Panc1 (cell line): Measurements from ENCODE around the gene DST. TPM values are rescaled to one million over a fixed set of nuclear protein-coding genes. Genes with fewer than 3 reads are reported as not detected.

ENCODE experiments used
- ATAC-seq: fragments of 200-7000 bp; cut with Tn5 transposase; 2 replicates; pipeline ENCODE4 v1.9.1; 2020; ENCODE audit warnings: mild to moderate bottlenecking, moderate library complexity
- BruUV-seq: library from RNA; stranded (reverse); fragments of 400-500 nt; replicated peaks from 2 replicates; lab custom pipeline; 2021; lab: Mats Ljungman, UMichigan
- CTCF ChIA-PET: fragments of 300-600 bp; sonication (Branson Sonifier 250); formaldehyde crosslinking; loops from one replicate; lab custom pipeline; 2022; ENCODE audit warnings: antibody characterized with exemption; lab: Charles Lee
- POLR2A ChIA-PET: fragments of 300-600 bp; sonication (Branson Sonifier 250); formaldehyde crosslinking; loops from one replicate; lab custom pipeline; 2022; ENCODE audit warnings: antibody characterized with exemption; lab: Charles Lee
- DNase-seq: peaks from one replicate; pipeline ENCODE4 v3.0.0-alpha.2; 2010; ENCODE audit warnings: low read depth, low spot score
- H3K27ac ChIP-seq: 2 replicates; pipeline ENCODE4 v1.5.1; 2011; ENCODE audit warnings: mild to moderate bottlenecking, low read length, inconsistent platforms
- H3K27me3 ChIP-seq: fragments of 200-500 bp; sonication (Bioruptor generic); 2 replicates; pipeline ENCODE4 v1.6.0; 2014; ENCODE audit warnings: low read length, inconsistent platforms; ENCODE audit not compliant: control insufficient read depth, insufficient read depth
- H3K36me3 ChIP-seq: fragments of 200-500 bp; sonication (Bioruptor generic); 2 replicates; pipeline ENCODE4 v1.5.1; 2014; ENCODE audit warnings: inconsistent platforms, mild to moderate bottlenecking, low read length, moderate library complexity; ENCODE audit not compliant: control insufficient read depth, insufficient read depth
- H3K4me1 ChIP-seq: 2 replicates; pipeline ENCODE4 v1.5.1; 2011; ENCODE audit warnings: inconsistent platforms, mild to moderate bottlenecking, low read length, moderate library complexity; ENCODE audit not compliant: control insufficient read depth, insufficient read depth
- H3K4me3 ChIP-seq, 2 experiments: 2 replicates each; pipeline ENCODE4 v1.5.1; 2011 to 2012; ENCODE audit warnings: low read depth in 2 of 2, low read length in 2 of 2, mild to moderate bottlenecking in 2 of 2, inconsistent platforms in 1 of 2, moderate library complexity in 1 of 2
- H3K9me3 ChIP-seq: fragments of 200-500 bp; sonication (Bioruptor generic); 2 replicates; pipeline ENCODE4 v1.5.1; 2014; ENCODE audit warnings: low read depth, mild to moderate bottlenecking, inconsistent platforms, low read length, moderate library complexity; ENCODE audit not compliant: control insufficient read depth, insufficient read depth
- CTCF ChIP-seq: fragments of 450-650 bp; IDR thresholded peaks from 2 replicates; pipeline ENCODE4 v1.5.1; 2017; ENCODE audit warnings: mild to moderate bottlenecking
- POLR2AphosphoS5 ChIP-seq: IDR thresholded peaks from 2 replicates; pipeline ENCODE4 v1.6.1; 2012; ENCODE audit warnings: mild to moderate bottlenecking, low read depth, low read length, moderate library complexity
- REST ChIP-seq, 2 experiments: IDR thresholded peaks; 2 replicates each; pipeline ENCODE4 v1.6.1; 2011 to 2012; ENCODE audit warnings: low read depth in 2 of 2, control low read depth in 1 of 2, low read length in 1 of 2, mild to moderate bottlenecking in 1 of 2, moderate library complexity in 1 of 2; ENCODE audit not compliant: insufficient read depth in 1 of 2
- SIN3A ChIP-seq: IDR thresholded peaks from 2 replicates; pipeline ENCODE4 v1.6.1; 2012; ENCODE audit warnings: low read depth, mild to moderate bottlenecking, low read length, moderate library complexity, borderline replicate concordance; ENCODE audit not compliant: insufficient read depth
- TCF7L2 ChIP-seq: IDR thresholded peaks from 2 replicates; pipeline ENCODE4 v1.6.1; 2011; ENCODE audit warnings: mild to moderate bottlenecking, low read depth, low read length, inconsistent platforms
- in situ Hi-C: cut with HindIII; loops from 2 replicates; pipeline ENCODE4 v1.10.0; 2016; ENCODE audit warnings: low sequenced_read_pairs, low pct_unique_long_range_greater_than_20kb
- intact Hi-C: fragments of 100-400 bp; cut with micrococcal nuclease; formaldehyde crosslinking; loops from one replicate; pipeline ENCODE4 v1.10.0; 2022; ENCODE audit not compliant: unreplicated experiment
- total RNA-seq: library from RNA; stranded (reverse); gene quantifications from one replicate; pipeline ENCODE4 v1.2.1, GENCODE V29; 2021; ENCODE audit not compliant: unreplicated experiment

Gene DST
- total RNA-seq, 1 experiment from 2014 or later = 230 TPM

GRCh38 chr6:56527934-56528333, 114.8 kb downstream of the DST start:
- peak; percentile 72 for DNase-seq
- no TSS peak for BruUV-seq
- in situ Hi-C loops (no loop called here), intact Hi-C loops (no loop called here)
- Histone ChIP-seq H3K9me3 (no peaks in the 10 kb centered on the region), H3K36me3 (peaks cover 46% of the 10 kb centered on the region), H3K27ac (no peak overlapping the region), H3K4me3 (no peak overlapping the region), H3K27me3 (no peaks in the 10 kb centered on the region), H3K4me1 (peaks cover 12% of the 10 kb centered on the region)
- no peak for ATAC-seq
- CTCF ChIA-PET = no interaction called here
- TF ChIP-seq POLR2AphosphoS5 (no peak), SIN3A (no peak), REST (IDR thresholded peaks at IDR 0.05; ENCODE audit: insufficient read depth in 1 of 2, low read depth in 2 of 2, low read length in 1 of 2) (no peak), TCF7L2 (no peak), CTCF (no peak)
- POLR2A ChIA-PET = no interaction called here

- ChIA-PET CTCF (no interaction called here), POLR2A (interaction anchor here (0.8 kb wide), 1 partner anchor 15 kb away, joined by 3 read pairs; no protein-coding TSS in a partner anchor)
- no peaks in the 10 kb centered on the region for H3K9me3 ChIP-seq
- in situ Hi-C loops = no loop called here
- H3K36me3 ChIP-seq = peaks cover 38% of the 10 kb centered on the region
- no peak for ATAC-seq
- no peak overlapping the region for H3K27ac ChIP-seq
- BruUV-seq = no TSS peak
- H3K4me3 ChIP-seq = no peak overlapping the region
- no peak for DNase-seq
- TF ChIP-seq CTCF (no peak), TCF7L2 (no peak)
- H3K27me3 ChIP-seq = no peaks in the 10 kb centered on the region
- intact Hi-C loops = no loop called here
- peaks cover 14% of the 10 kb centered on the region for H3K4me1 ChIP-seq
Measured at GRCh38 chr6:56526860-56527544, 115.7 kb downstream of the DST start.
